ENCODE data around the gene MYO3B.
"Not testable (repeated sequence)": the region's sequence is repeated elsewhere in the genome, so short reads cannot be mapped to it uniquely, and the experiment has no call there.

The MYO3B gene

GRCh38 chr2:170571612-170572011 is 393.7 kb downstream of the MYO3B start:
- no peak for DNase-seq (ENCODE audit: low read depth)

DNA sequence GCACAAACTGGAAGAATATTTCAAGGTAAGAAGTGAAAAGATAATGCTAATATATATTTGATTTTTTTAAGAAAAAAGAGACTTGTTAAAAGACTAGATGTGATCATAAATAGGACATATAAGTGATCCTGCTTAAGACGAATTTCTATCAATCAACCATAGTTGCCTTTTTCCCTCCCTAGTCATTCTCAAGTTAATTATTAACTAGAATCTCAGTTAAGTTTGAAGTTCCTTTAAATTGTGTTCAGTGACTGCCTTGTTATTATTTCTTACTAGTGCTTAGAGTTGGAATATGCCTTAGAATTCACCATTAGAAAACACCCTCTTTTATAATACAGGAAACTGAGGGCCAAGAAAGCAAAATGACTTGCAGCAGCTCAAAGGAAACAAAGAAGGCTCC is 395.7 kb downstream of the MYO3B start:
- DNase-seq (ENCODE audit: low read depth), result no peak

- no peak for DNase-seq (ENCODE audit: low read depth)
Measured at GRCh38 chr2:170576296-170576695, 398.3 kb downstream of the MYO3B start.

- no peak for DNase-seq (ENCODE audit: low read depth)
Measured at GRCh38 chr2:170577356-170577755, 399.4 kb downstream of the MYO3B start.

- no peak for DNase-seq (ENCODE audit: low read depth)
Measured at GRCh38 chr2:170578606-170579005, 400.7 kb downstream of the MYO3B start.

DNA sequence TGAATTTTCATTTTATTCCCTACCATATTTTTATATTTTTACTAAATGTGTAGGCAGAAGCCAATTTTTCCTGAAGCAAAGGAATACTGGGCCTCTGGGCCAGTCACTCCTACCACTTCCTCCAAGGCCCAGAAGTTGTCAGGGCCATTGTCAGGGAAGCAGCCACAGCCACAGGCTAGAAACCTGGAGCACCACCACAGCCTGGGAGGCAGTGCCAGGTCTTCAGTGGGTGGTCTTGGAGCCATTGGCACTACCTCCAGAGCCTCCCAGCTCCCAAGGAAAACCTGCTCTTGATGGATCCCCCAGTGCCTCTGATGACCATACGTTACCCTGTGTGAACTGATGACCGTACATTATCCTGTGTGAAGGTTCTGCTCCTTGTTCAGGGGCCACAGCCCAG is 401.6 kb downstream of the MYO3B start:
- DNase-seq (ENCODE audit: low read depth), result no peak

DNA sequence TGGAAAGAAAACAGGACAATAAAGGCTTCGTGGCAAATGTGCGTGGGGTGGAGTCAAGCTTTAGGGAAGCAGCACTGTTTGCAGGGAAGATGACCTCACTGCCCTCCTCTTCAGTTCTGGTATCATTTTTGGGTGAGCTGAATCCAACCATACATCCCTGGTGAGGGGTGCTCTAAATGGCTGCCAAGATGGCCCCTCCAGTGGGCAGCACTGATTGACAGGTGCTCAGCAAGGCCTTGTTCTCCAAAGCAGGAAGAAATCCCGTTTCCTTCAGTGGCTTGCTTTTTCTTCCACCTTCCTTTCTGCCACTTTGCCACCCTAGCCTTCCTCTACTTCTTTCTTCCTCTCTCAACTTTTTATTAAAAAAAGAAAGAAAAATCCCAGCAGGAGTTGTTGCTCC is 404.4 kb downstream of the MYO3B start:
- DNase-seq (ENCODE audit: low read depth), result no peak

DNA sequence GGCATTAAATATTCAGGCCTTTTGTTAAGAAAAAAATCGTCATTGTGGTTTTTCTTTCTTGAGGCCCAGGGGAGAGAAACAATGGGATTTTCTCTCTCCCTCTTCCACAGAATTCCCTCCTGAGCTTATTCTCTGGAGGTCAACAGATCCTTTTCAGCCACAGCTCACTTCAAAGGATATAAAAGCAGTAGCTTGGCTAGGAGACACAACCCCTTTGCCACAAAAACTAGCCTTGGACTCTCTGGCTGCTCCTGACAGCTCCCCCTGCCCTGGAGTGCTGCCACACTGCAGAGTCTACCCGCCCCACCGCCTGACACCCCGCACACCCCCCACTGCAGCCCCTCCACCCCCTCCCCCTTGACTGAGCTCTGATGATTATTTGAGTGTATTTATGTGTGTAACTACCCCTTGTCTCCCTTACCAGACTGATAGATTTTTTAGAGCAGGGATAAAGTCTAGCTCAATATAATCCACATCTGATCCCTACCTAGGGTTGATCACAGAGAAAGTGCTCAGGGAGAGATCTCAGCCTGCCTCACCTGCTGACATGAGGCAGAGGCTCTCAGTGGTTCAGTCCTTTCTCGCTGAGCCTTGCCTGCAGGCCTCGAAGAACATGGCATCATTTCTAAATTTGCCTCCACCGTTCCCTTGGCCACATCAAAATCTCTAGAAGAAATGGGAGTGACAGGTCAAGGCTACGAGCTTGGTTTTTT is 405.0 kb downstream of the MYO3B start:
- no peak for DNase-seq (ENCODE audit: low read depth)

DNA sequence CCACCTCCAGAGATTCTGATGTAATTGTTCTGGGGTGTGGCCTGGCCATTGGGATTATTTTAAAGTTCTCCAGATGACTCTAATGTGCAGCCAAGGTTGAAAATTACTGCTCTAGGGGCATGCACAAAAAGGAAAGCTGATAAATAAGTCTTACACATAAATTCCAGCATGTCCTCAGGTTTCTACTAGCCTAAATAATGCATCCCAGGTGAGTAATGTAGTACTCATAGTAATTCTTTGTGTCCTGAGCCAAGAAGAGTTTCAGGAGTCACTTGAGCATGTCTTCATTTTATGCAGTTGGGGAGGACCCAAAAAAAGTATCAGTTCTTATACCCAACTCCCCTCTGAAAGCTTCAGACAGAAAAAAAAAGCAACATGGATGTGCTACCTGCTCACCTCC is 407.1 kb downstream of the MYO3B start:
- no peak for DNase-seq (ENCODE audit: low read depth)

DNA sequence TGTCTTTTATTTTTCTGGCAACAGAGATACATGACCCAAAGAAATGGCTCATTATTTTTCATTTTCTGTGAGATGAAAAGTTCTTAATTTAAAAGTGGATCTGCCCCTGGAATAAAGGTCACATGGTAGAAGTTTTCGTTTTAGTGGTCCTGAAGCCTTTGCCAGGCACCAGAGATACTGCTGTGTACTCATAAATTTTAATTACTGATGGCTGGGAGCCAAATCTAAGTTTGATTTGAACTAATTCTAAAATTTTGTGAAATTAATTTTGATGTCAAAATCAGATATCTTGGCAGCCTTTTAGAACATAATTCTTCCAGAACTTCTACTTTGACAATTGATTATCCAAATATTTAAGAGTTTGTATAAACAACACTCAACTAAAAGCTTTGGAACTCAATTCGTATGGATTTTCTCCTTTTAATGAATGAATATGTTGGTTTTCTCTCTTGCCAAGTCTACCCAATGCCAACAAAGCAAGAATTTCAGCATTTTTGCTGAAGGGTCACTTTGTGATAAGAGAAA is 408.7 kb downstream of the MYO3B start:
- no peak for DNase-seq (ENCODE audit: low read depth)

- DNase-seq (ENCODE audit: low read depth), result no peak
Measured at GRCh38 chr2:170587117-170587516, 409.2 kb downstream of the MYO3B start.

- DNase-seq (ENCODE audit: low read depth), result peak; percentile 83
Measured at GRCh38 chr2:170587922-170588321, 410.0 kb downstream of the MYO3B start.

DNA sequence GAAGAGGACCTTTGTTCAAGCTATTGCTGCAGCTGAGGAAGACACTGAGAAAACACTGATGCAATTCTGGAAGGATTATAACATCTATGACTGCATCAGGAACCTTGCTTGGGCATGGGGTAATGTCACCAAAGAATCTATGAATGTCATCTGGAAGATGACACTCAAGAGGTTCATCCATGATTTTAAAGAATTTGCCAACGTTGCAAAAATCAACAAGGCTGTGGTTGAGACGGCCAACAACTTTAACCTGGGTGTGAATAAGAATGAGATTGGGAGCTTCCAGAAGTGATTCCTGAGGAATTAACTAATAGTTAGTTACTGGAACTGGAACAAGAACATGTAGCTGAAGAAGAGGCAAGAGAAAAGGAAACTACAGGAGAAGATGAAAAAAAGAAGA is 410.8 kb downstream of the MYO3B start:
- DNase-seq (ENCODE audit: low read depth), result no peak

DNA sequence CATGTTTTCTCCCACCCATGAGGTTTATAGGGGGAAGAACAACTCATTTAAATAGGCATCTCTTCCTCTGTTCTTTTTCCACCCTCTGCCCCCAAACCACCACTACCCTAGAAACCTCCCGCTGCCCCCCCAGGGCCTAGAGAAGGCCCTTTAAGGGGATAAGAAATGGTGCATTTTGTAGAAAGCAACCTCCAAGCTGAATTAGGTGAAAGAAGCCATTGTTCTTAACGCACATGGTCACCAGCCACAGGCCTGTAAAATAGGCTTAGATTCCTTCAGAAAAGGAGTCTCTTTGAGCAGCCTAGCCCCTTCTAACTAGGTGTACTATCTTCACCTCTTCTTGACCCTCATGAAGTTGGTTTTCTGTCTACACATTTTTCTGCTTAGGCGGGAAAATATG is 418.6 kb downstream of the MYO3B start:
- no peak for DNase-seq (ENCODE audit: low read depth)

GRCh38 chr2:170598067-170598395 is 420.1 kb downstream of the MYO3B start:
- DNase-seq (ENCODE audit: low read depth), result peak; percentile 51

- DNase-seq (ENCODE audit: low read depth), result no peak
Measured at GRCh38 chr2:170601489-170601888, 423.5 kb downstream of the MYO3B start.

- DNase-seq (ENCODE audit: low read depth), result no peak
Measured at GRCh38 chr2:170605862-170606261, 427.9 kb downstream of the MYO3B start.

DNA sequence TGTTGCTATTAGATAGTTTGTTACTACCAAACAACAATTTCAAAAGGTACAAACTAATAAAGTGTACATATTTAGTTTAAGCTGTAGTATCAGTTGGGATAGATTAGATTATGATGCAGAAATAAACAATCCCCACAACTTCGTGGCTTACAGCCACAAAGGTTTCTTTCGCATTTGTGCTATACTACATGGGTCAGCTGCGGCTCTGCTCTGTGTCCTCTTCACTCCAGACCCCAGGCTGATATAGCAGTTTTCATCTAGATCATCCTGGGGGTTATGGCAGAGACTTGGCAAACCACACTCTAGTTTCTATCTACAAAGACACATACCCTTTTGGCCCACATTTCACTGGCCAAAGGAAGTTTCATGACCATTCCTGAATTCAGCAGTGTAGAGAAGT is 429.2 kb downstream of the MYO3B start:
- DNase-seq (ENCODE audit: low read depth), result no peak

- no peak for DNase-seq (ENCODE audit: low read depth)
Measured at GRCh38 chr2:170610615-170611014, 432.7 kb downstream of the MYO3B start.

GRCh38 chr2:170618948-170619347 is 441.0 kb downstream of the MYO3B start:
- DNase-seq (ENCODE audit: low read depth), result not testable (repeated sequence)

DNA sequence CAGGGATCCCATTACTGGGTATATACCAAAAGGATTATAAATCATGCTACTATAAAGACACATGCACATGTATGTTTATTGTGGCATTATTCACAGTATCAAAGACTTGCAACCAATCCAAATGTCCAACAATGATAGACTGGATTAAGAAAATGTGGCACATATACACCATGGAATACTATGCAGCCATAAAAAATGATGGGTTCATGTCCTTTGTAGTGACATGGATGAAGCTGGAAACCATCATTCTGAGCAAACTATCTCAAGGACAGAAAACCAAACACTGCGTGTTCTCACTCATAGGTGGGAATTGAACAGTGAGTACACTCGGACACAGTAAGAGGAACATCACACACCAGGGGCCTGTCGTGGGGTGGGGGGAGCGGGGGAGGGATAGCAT is 457.1 kb downstream of the MYO3B start:
- not testable (repeated sequence) for DNase-seq (ENCODE audit: low read depth)

DNA sequence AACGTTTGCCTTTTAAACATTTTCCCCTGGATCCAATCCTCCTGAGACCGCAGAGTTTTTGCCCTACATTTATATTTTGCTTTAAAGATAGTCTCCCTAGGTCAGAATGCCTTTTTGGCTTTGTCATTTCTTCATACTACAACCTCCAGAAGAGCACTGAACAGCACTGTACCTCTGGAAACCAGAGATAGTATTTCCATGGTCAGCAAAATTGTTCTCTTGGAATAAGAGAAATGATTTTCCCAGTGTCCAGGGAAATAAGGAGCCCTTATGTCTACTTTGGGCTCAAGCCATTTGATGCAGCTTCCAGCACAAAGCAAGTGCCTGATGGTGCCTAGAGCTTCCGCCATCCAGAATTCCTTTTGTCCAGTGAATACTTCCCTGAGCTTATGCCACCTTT is 461.7 kb downstream of the MYO3B start:
- no peak for DNase-seq (ENCODE audit: low read depth)

- DNase-seq (ENCODE audit: low read depth), result no peak
Measured at GRCh38 chr2:170641961-170642360, 464.0 kb downstream of the MYO3B start.

- no peak for DNase-seq (ENCODE audit: low read depth)
Measured at GRCh38 chr2:170643346-170643745, 465.4 kb downstream of the MYO3B start.
